ENCODE data around the gene EMC9.

DNA sequence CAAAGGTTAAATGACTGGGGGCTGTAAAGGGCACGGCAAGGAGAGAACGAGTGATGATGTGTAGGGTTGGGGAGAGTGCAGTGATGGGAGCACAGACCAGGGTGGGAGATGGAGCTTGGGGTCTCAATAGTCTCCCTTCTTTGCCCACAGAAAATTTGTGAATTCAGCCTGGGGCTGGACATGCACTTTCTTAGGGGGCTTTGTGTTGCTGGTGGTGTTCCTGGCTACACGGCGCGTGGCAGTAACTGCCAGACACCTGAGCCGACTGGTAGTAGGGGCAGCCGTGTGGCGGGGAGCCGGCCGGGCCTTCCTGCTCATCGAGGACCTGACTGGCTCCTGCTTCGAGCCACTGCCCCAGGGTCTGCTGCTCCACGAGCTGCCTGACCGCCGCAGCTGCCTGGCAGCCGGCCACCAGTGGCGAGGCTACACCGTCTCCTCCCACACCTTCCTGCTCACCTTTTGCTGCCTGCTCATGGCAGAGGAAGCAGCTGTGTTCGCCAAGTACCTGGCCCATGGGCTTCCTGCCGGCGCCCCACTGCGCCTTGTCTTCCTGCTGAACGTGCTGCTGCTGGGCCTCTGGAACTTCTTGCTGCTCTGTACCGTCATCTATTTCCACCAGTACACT is 9.2 kb downstream of the EMC9 start:
- TF ChIP-seq ZNF274 (IDR thresholded peaks at IDR 0.05; ENCODE audit: low read depth, low read length) (no peak), JUND (IDR thresholded peaks at IDR 0.05) (no peak), RAD21 (IDR thresholded peaks at IDR 0.05; ENCODE audit: low read depth) (no peak), POLR2AphosphoS5 (IDR thresholded peaks at IDR 0.05; ENCODE audit: low read depth, low read length) (no peak), CEBPB (IDR thresholded peaks at IDR 0.05; ENCODE audit: low read depth) (no peak)
